Endothelial cell of umbilical vein (primary cell): ENCODE measurements around the gene PARD6G. TPM values are rescaled to one million over a fixed set of nuclear protein-coding genes. Genes with fewer than 3 reads are reported as not detected.

Experiments used
- BruUV-seq: library from RNA; stranded (reverse); fragments of 400-500 nt; replicated peaks from 2 replicates; lab custom pipeline; 2021; lab: Mats Ljungman, UMichigan
- CTCF ChIA-PET: fragments of 300-600, 350-600 bp; sonication (Branson Sonifier 250); formaldehyde crosslinking; loops from one replicate; lab custom pipeline; 2021; ENCODE audit warnings: antibody characterized with exemption, inconsistent platforms; lab: Charles Lee
- POLR2A ChIA-PET: fragments of 300-600, 350-600 bp; sonication (Branson Sonifier 250); formaldehyde crosslinking; loops from one replicate; lab custom pipeline; 2021; ENCODE audit warnings: antibody characterized with exemption, inconsistent platforms; lab: Charles Lee
- DNase-seq: peaks from one replicate; pipeline ENCODE4 v3.0.0-alpha.2; 2011; ENCODE audit warnings: low read depth, low spot score
- FAIRE-seq: peaks from 2 replicates; lab custom pipeline; 2011; peaks lifted over from hg19 to GRCh38; lab: Jason Lieb, UNC
- H2AFZ ChIP-seq: 2 replicates; pipeline ENCODE4 v1.6.0; 2012; ENCODE audit warnings: low read depth, low read length, control low read depth, inconsistent platforms
- H3K27ac ChIP-seq: 2 replicates; pipeline ENCODE4 v1.5.1; 2011; ENCODE audit warnings: low read depth, mild to moderate bottlenecking, control low read depth, low read length, moderate library complexity; ENCODE audit not compliant: insufficient read depth
- H3K27me3 ChIP-seq, 2 experiments: 2 replicates each; pipeline versions ENCODE4 v1.6.0 to v1.6.1; 2011; ENCODE audit warnings: low read length in 2 of 2, mixed read lengths in 1 of 2; ENCODE audit not compliant: control insufficient read depth in 2 of 2, insufficient read depth in 2 of 2
- H3K36me3 ChIP-seq, 2 experiments: 2 replicates in 1 of 2; 3 replicates in 1 of 2; pipeline ENCODE4 v1.5.1; 2011; ENCODE audit warnings: low read length in 2 of 2, mild to moderate bottlenecking in 1 of 2, moderate library complexity in 1 of 2; ENCODE audit not compliant: control insufficient read depth in 2 of 2, insufficient read depth in 2 of 2; ENCODE audit errors: extremely low read depth in 1 of 2
- H3K4me1 ChIP-seq: 3 replicates; pipeline ENCODE4 v1.5.1; 2011; ENCODE audit warnings: mild to moderate bottlenecking, low read length; ENCODE audit not compliant: control insufficient read depth, insufficient read depth; ENCODE audit errors: extremely low read depth
- H3K4me2 ChIP-seq: 2 replicates; pipeline ENCODE4 v1.6.1; 2011; ENCODE audit warnings: low read length, control low read depth, mixed read lengths; ENCODE audit not compliant: insufficient read depth
- H3K4me3 ChIP-seq, 3 experiments: fragments of 200-600 bp in 1 of 3; sonication (generic), shearing (Covaris generic) in 1 of 3; replicated peaks in 1 of 3; 2 replicates each; pipeline ENCODE4 v1.5.1; 2011 to 2016; ENCODE audit warnings: control low read depth in 3 of 3, low read length in 3 of 3, mild to moderate bottlenecking in 2 of 3, inconsistent platforms in 1 of 3, low read depth in 1 of 3, moderate library complexity in 1 of 3; ENCODE audit not compliant: insufficient read depth in 1 of 3
- H3K79me2 ChIP-seq: 2 replicates; pipeline ENCODE4 v1.6.0; 2012; ENCODE audit warnings: low read length, inconsistent platforms; ENCODE audit not compliant: control insufficient read depth, insufficient read depth
- H3K9ac ChIP-seq: replicated peaks from 2 replicates; pipeline ENCODE3; 2011; ENCODE audit warnings: low read length, control low read depth; ENCODE audit not compliant: insufficient read depth; ENCODE audit errors: extremely low read depth
- H3K9me1 ChIP-seq: replicated peaks from 3 replicates; pipeline ENCODE4 v1.6.0; 2011; ENCODE audit warnings: mild to moderate bottlenecking, low read length; ENCODE audit not compliant: control insufficient read depth, insufficient read depth; ENCODE audit errors: extremely low read depth
- H3K9me3 ChIP-seq: replicated peaks from 2 replicates; pipeline ENCODE4 v1.5.1; 2012; ENCODE audit warnings: low read length, inconsistent platforms; ENCODE audit not compliant: control insufficient read depth, insufficient read depth
- H4K20me1 ChIP-seq: replicated peaks from 2 replicates; pipeline ENCODE3; 2011; ENCODE audit warnings: mild to moderate bottlenecking, low read length; ENCODE audit not compliant: control insufficient read depth, insufficient read depth; ENCODE audit errors: extremely low read depth
- CTCF ChIP-seq, 2 donors: IDR thresholded peaks; 1 replicate in 1 of 2; 2 replicates in 1 of 2; pipeline ENCODE4 v1.5.1; 2011; ENCODE audit warnings: low read length in 2 of 2, mild to moderate bottlenecking in 2 of 2, moderate library complexity in 2 of 2, control low read depth in 1 of 2, inconsistent platforms in 1 of 2, low read depth in 1 of 2; ENCODE audit not compliant: insufficient read depth in 1 of 2; ENCODE audit errors: extremely low read depth in 1 of 2
- EZH2 ChIP-seq: IDR thresholded peaks from 2 replicates; pipeline ENCODE4 v1.6.1; 2012; ENCODE audit warnings: borderline replicate concordance, low read depth, mild to moderate bottlenecking, moderate library complexity, low read length, inconsistent platforms; ENCODE audit not compliant: severe bottlenecking
- FOS ChIP-seq: IDR thresholded peaks from 2 replicates; pipeline ENCODE4 v1.6.1; 2011; ENCODE audit warnings: mild to moderate bottlenecking, low read length, moderate library complexity, borderline replicate concordance; ENCODE audit not compliant: insufficient read depth
- GATA2 ChIP-seq: IDR thresholded peaks from 2 replicates; pipeline ENCODE4 v1.7.0; 2011; ENCODE audit warnings: low read depth, mild to moderate bottlenecking, moderate library complexity, mixed read lengths, low read length; ENCODE audit not compliant: insufficient read length, insufficient read depth
- JUN ChIP-seq: IDR thresholded peaks from 2 replicates; pipeline ENCODE4 v1.6.1; 2011; ENCODE audit warnings: borderline replicate concordance, low read depth; ENCODE audit not compliant: insufficient read length, insufficient read depth
- MAX ChIP-seq: IDR thresholded peaks from 2 replicates; pipeline ENCODE4 v1.6.1; 2011; ENCODE audit not compliant: insufficient read depth, insufficient read length
- MYC ChIP-seq: IDR thresholded peaks from one replicate; pipeline ENCODE4 v1.6.1; 2011; ENCODE audit warnings: mild to moderate bottlenecking, low read depth, low read length
- POLR2A ChIP-seq: IDR thresholded peaks from 2 replicates; pipeline ENCODE4 v1.6.1; 2012; ENCODE audit warnings: low read depth, mild to moderate bottlenecking, control low read depth, low read length
- POLR2AphosphoS5 ChIP-seq: IDR thresholded peaks from 2 replicates; pipeline ENCODE4 v1.6.1; 2012; ENCODE audit warnings: low read depth, mild to moderate bottlenecking, control low read depth, low read length, moderate library complexity; ENCODE audit not compliant: insufficient read depth
- dilution Hi-C: fragments of 300-500 bp; cut with MboI; formaldehyde crosslinking; loops from one replicate; pipeline ENCODE4 v1.15.0; 2019; ENCODE audit warnings: low sequenced_read_pairs; ENCODE audit not compliant: extremely low pct_ligation_motif_present
- intact Hi-C: fragments of 100-400 bp; cut with micrococcal nuclease; formaldehyde crosslinking; loops from one replicate; pipeline ENCODE4 v1.10.0; 2022
- polyA plus RNA-seq, 4 experiments: library from polyadenylated mRNA; depleted of rRNA in 3 of 4; stranded (reverse) in 3 of 4; unstranded in 1 of 4; fragments of >200 nt; gene quantifications; 2 replicates each; pipeline versions ENCODE4 v1.2.1 to v1.2.3, GENCODE V29; 2011 to 2012; ENCODE audit warnings: missing spikeins in 1 of 4
- total RNA-seq: library from RNA; stranded (reverse); gene quantifications from 2 replicates; pipeline ENCODE4 v1.2.3, GENCODE V29; 2021

PARD6G gene
- total and polyA plus RNA-seq, 2 donors (not counting 3 experiments of a cell fraction or from before 2014, with no cell fraction given) = 1.2 to 1.8 TPM

GRCh38 chr18:80149667-80150066 lies 97.6 kb downstream of the PARD6G start:
- no peak overlapping the region for H3K4me2 ChIP-seq
- no peak overlapping the region for H2AFZ ChIP-seq
- no TSS peak for BruUV-seq
- H3K4me3 ChIP-seq = no peak overlapping the region
- ChIA-PET POLR2A (no interaction called here), CTCF (no interaction called here)
- no peak overlapping the region for H3K27ac ChIP-seq
- TF ChIP-seq POLR2AphosphoS5 = no peak
- no peak for TF ChIP-seq MAX
- TF ChIP-seq JUN = no peak
- no peak for TF ChIP-seq CTCF (IDR thresholded peaks at IDR 0.05; ENCODE audit: extremely low read depth in 1 of 2, insufficient read depth in 1 of 2, low read depth in 1 of 2, low read length in 2 of 2)
- TF ChIP-seq GATA2 = no peak
- no peak for TF ChIP-seq POLR2A
- no peak for TF ChIP-seq EZH2
- TF ChIP-seq FOS = no peak
- TF ChIP-seq MYC = no peak
- DNase-seq (no peak), FAIRE-seq (no peak)
- H3K9me1 ChIP-seq = no peaks in the 10 kb centered on the region
- no peaks in the 10 kb centered on the region for H3K9me3 ChIP-seq
- H3K79me2 ChIP-seq = no peaks in the 10 kb centered on the region
- intact Hi-C loops (loop anchor here (5.0 kb wide), 1 partner anchor 37 kb away; no protein-coding TSS in a partner anchor), dilution Hi-C loops (no loop called here)
- H3K36me3 ChIP-seq = no peaks in the 10 kb centered on the region
- no peaks in the 10 kb centered on the region for H3K27me3 ChIP-seq
- no peaks in the 10 kb centered on the region for H4K20me1 ChIP-seq
- H3K4me1 ChIP-seq = peaks cover 2% of the 10 kb centered on the region
- no peak overlapping the region for H3K9ac ChIP-seq
